Fibroblast of skin of back (primary cell): ENCODE results near the gene SLC24A3.

Experiments
- DNase-seq: peaks from one replicate; pipeline ENCODE4 v3.0.0-alpha.2; 2013

The SLC24A3 gene

DNA sequence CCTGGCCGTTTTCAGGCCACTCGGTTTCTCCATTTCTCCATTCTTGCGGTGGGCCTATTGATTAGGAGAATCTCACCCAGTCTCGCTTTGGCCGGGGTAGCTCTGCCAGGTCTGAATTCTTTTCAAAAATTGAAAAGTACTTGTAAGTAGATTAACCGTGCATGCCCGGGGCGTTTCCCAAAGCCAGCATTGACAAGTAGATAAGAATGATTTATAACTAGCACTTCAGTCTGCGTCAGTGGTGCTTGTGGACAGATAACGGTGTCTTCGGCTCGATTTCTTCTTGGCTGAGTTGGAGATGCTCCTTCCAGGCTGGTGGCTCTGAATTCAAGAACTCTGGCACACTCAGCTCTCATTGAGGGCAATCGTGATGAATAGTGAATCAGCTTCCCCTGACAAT is 29.0 kb downstream of the SLC24A3 start:
- no peak for DNase-seq

- DNase-seq, result no peak
Observed at GRCh38 chr20:19244291-19244690, 31.8 kb downstream of the SLC24A3 start.

GRCh38 chr20:19249106-19249879 is 36.9 kb downstream of the SLC24A3 start:
- DNase-seq, result peak; percentile 16

DNA sequence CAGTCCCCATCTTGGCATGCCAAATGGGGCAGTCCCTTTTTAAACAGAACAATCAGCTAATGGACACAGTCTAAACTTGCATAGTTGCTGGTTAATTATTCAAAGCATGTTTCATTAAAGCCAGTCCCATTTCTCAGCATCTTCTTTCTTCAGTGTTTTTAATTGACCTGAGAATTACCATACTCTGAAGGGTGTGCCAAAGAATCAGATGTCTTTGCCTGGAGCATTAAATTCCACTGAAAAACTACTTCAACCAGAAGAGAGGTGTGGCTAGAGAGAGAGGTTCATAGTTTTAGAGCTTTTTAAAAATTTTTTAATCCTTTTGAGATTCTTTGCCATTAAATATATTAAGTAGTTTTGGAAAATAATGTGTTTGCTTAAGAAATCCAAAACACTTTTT is 37.9 kb downstream of the SLC24A3 start:
- no peak for DNase-seq

- no peak for DNase-seq
Observed at GRCh38 chr20:19251506-19251905, 39.1 kb downstream of the SLC24A3 start.

DNA sequence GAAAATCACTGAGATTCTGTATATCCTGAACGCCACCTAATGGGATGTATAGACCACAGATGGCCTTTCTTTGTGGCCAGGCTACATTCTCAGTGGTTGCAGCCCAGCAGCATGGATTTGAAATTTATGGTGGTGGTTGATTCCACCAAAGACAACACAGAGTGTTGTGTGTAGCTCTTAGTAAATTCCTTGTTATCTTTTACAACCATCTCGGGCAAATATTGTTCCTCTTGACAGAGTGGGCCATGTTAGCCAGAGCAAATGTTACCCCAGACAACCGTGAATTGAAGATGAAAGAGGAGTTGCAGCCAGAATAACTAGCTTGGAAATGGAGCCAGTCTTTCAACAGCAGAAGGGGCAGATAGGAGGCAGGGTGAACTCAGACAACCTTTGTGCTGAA is 39.5 kb downstream of the SLC24A3 start:
- no peak for DNase-seq

DNA sequence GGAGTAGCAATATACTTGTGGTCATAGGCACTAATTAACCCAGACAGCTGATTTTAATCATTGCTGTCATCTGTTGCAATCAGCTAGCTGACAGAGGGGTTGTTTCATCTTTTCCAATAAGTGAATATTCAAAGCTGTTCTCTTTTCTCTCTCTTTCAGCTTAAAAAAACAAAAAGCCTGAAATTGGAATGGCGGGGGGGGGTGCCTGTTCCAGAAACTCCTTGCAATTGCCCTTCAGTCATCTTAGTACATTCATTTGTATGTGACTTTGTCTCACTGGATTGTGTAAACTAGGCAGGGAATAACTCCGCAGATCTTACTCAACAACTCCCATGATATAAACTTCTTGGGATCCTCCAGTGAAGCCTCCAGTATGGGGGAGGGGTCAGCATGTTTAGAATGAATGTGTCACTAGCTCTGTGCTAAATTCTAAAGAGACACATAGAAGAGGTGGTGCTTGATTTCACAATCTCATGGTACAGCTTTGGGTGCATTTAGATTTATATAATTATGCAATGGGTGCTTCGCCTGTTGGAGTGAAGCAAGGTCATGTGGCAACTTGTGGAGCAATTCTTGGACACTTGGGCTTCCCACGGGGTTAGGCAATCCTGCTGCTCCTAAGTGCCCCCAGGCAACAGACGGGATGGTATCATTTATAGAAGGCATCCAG is 40.1 kb downstream of the SLC24A3 start:
- peak; percentile 53 for DNase-seq

DNA sequence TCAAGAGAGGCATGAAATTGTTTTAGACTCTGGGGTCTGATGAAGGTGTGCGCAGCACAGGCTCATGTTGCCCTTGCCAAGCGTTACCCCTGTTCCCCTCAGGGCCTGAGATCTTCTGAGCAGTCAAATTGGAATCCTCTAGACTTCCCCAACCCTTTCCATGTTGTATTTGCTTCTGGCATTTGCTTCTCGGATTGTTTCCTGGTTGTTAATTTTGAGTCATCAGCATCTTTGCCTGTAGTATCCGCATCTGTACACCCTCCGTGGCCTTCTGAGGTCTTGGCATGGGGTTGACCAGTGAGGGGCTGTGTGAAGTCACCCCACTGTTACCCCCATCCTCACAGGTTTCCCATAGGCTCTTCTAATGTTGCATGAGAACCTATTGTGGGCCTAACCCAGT is 40.9 kb downstream of the SLC24A3 start:
- DNase-seq, result no peak

DNA sequence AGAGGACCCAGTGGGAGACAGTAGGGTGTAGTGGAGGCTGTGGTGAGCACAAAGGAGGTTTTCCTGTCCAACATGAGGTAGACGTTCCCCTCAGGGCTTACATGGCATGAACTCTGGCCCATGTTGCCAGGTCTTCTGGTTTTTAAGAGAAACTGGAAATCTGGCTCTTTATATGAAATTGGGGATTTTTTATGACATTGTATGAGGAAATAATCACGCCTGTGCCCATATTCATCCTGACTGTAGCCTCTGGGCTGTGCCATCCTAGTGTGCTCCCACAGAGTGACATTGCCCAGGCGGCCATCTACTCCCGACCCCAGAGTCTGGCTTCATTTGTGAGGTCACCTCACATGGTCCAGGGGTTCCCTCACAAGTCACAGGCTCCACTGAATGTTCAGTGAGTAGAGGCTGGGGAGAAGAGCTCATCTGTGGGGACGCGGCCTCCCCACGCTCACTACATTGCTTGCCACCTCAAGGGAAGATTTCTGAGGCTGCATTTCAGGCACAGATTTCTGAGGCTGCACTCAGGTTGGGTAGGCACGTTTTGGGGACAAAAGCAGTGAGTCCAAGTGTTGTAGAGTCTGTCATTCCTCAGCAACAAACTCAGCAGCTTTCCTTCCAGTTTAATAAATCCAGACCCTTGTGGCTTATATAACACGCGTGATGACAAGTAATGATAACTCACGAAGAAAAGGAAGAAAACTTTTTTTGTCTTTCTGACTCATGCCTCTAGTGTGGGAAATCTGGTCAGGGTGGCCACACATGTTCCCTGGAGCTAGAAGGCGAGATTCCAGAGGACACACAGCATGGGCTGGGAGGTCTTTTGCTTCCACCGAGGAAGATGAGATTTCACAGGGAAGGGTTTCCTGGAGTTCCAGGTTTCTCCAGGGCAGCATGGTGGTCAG is 41.7 kb downstream of the SLC24A3 start:
- DNase-seq, result peak; percentile 88

GRCh38 chr20:19254956-19255355 is 42.5 kb downstream of the SLC24A3 start:
- DNase-seq, result peak; percentile 67

GRCh38 chr20:19256085-19256484 is 43.6 kb downstream of the SLC24A3 start:
- DNase-seq, result peak; percentile 77

DNA sequence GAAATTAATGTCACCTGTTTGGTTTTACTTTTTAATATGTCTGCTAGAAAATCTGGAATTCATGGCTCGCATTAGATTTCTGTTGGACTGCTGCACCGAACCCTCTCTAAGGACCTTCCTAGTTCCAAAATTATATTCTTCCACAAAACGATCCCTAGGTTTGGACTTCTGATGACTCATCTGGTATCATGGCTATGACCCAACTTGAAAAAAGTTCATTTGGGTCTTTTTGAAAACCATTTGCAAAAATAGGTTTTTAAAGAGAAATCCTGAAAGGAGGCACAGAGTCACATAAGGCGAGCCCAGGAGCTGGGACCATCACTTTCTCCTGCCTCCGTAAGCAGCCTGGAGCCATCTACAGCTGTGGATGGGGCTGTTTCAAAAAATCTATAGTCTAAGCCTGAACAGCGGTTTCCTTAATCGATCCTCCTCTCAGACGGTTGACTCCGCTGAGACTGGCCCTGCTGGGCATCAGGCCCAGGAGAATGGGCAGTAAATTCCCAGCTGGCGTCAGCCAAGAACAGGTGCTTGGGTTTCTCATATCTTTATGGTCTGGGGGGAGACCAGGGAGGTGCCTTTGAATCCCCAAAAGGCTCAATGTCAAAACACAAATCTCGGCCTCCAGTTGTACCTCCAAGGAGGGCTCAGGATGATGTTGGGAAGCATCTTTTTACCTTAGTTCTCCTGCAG is 44.6 kb downstream of the SLC24A3 start:
- no peak for DNase-seq

DNA sequence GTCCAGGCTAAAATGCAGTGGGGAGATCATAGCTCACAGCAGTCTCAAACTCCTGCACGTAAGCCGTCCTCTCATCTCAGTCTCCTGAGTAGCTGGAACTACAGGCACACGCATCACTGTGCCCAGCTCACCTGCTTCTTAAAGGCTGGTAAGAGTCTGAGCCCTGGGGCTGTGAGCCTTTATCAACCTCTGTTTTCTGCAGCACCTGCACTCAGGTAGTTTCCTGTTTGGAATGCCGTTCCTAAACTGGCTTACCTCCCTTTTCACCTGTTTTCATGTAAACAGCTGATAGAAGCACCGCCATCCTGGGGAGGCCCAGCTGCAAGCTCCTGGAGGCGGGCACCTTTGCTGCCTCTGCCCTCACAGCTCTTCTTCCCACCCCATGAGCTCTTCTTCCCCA is 45.4 kb downstream of the SLC24A3 start:
- DNase-seq, result no peak

DNA sequence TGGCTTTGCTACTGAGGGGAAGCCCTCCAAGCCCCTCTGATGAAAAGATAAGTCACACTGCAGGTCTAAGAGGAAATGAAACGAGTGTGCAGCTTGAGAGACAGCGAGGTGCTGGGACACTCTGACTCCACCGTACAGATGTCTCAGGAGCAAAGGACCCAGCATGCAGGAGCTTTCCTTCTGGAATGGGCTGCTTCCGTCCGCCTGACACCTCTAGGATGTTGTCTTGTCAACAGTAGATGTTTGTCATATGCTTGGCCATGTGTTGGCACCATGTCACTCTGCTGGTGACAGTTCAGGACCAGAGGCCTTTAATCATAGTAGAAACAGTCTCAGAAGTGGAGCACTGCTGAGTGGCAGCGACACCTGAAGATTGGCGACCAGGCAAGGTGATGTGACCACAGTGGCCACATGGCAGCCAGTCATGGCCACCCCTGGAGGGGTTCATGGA is 46.7 kb downstream of the SLC24A3 start:
- no peak for DNase-seq

DNA sequence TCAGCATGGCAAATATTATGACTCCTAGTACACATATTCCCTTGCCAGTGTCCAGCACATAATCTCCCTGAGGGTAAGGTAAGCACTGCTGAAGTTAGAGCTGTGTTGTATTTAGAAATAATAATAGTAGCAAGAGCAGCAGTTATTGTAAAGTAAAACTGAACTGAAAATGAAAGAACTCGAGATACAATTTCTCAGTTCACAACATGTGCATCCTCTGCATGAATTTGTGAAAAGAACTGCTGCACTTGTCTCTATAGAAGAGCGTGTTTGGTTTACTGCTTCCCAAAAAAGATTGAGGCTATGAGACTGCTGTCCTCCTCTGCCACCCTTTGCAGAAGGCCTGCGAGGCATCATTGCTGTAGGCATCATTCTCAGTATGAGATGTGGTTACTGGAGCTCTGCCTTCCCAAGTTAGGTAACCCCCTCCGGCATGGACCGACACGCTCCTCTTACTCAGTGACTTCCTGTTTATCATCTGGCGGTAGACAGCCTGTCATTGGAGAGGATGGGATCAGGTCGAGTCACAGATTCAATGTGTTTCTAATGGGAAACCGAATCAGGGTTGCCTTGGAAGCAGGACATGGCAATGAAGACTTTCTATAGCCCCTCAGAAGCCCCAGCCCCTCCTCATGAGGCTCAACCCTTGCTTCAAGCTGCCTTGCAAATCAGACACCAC is 48.1 kb downstream of the SLC24A3 start:
- peak; percentile 81 for DNase-seq

- DNase-seq, result no peak
Observed at GRCh38 chr20:19264191-19264590, 51.7 kb downstream of the SLC24A3 start.

DNA sequence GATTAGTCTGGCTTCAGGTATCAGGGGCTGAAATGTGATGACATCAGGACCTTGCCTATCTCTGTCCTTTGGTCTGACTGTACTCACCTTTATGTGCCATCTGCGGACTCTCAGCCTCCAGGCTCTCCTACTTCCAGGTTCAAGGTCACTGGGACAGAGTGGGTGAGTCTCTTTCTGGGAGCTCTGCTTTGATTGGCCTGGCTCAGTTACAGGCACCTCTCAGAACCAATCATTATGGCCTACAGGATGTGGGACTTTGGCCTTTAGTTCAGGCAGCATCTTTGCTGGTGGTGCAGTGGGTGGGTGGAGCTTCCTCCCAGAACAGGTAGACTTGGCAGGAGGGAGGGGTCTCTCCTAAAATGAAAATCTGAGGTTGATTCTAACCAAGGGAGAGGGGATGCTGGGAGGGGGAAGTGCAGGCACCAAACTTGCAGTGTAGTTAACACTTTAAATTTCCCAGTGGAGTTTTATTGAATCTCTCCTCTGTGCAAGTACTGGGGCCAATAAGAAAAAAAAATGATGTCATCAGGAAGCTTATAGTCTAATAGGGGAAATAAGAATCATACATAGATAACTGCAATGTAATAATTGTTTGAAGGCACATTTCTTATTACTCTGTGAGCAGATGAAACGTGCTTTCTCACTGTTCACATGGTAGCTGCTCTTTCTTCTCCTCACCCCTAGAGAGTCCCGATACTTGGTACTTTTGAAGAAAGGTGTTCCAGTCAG is 53.4 kb downstream of the SLC24A3 start:
- DNase-seq, result no peak

GRCh38 chr20:19268426-19268825 is 56.0 kb downstream of the SLC24A3 start:
- DNase-seq, result no peak

GRCh38 chr20:19269737-19270340 is 57.4 kb downstream of the SLC24A3 start:
- peak; percentile 66 for DNase-seq

DNA sequence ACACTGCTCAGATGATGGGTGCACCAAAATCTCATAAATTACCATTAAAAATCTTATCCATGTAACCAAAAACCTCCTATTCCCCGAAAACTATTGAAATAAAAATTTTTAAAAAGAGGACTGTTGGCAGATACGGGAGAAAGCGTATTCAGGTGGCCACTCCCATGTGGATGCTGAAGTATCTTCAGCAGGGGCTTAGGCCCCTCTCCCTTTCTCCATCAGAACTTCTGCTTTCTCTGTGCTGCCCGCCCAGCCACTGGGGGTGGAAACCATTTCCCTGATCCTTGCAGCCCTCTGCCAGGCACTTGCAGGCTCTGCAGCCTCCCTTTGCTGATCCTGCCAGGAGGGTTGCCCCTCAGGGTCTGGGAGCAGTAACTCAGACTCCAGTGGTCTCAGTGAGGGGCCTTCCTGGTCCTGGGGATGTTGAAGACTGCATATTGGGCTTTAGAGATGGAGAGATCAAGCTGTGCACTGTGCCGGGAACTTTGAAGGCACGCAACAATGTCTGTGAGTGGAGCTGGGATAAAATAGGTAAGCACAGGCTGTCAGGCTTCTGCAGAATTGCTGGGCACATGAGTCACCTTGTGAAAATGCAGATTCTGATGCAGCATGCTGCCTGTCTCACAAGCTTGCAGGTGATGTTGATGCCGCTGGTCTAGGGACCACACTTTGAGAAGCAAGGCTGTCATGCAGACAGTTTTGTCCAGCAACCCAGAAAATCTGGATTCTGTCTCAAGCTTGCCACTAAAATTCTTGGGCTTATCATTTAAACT is 59.6 kb downstream of the SLC24A3 start:
- DNase-seq, result no peak
